GM21447 (cell line): ENCODE results near the gene CD300H.

ENCODE experiments used
- ATAC-seq: cut with Tn5 transposase; IDR thresholded peaks from one replicate; pipeline ENCODE4 v1.9.1; 2021; ENCODE audit not compliant: unreplicated experiment

Gene CD300H

GRCh38 chr17:74552037-74552436 lies 15.3 kb downstream of the CD300H start:
- ATAC-seq = no peak

DNA sequence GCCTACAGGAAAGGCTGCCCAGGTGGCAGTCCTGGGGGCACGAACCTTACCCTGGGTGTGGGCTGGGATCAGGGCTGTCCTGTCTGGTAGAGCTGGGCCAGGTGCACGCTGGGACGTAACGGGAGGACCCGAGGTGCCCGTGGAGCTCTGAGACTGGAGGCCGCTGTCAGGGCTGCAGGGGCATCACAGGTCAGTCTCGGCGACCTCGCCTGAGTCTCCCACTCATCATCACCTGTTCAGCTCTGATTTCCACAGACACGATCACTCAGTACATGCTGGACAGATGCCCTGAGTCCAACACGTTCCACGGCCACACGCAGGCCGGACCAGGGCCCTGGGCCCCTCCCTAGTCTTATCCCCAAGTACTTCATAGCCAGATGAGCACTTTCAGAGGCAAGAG lies 16.7 kb downstream of the CD300H start:
- ATAC-seq = no peak

- ATAC-seq = no peak
These were observed 18.0 kb downstream of the CD300H start for GRCh38 chr17:74549343-74549742.

- ATAC-seq = no peak
These were observed 19.6 kb downstream of the CD300H start for GRCh38 chr17:74547736-74548135.

- no peak for ATAC-seq
These were observed 20.0 kb downstream of the CD300H start for GRCh38 chr17:74547264-74547663.

GRCh38 chr17:74546586-74546985 lies 20.7 kb downstream of the CD300H start:
- no peak for ATAC-seq

- ATAC-seq = no peak
These were observed 21.5 kb downstream of the CD300H start, which contains the start of gene CD300C for GRCh38 chr17:74545843-74546230. TSS of gene CD300C (minus strand) at chr17:74546115. CDS start at chr17:74545782, 333 bp downstream.

DNA sequence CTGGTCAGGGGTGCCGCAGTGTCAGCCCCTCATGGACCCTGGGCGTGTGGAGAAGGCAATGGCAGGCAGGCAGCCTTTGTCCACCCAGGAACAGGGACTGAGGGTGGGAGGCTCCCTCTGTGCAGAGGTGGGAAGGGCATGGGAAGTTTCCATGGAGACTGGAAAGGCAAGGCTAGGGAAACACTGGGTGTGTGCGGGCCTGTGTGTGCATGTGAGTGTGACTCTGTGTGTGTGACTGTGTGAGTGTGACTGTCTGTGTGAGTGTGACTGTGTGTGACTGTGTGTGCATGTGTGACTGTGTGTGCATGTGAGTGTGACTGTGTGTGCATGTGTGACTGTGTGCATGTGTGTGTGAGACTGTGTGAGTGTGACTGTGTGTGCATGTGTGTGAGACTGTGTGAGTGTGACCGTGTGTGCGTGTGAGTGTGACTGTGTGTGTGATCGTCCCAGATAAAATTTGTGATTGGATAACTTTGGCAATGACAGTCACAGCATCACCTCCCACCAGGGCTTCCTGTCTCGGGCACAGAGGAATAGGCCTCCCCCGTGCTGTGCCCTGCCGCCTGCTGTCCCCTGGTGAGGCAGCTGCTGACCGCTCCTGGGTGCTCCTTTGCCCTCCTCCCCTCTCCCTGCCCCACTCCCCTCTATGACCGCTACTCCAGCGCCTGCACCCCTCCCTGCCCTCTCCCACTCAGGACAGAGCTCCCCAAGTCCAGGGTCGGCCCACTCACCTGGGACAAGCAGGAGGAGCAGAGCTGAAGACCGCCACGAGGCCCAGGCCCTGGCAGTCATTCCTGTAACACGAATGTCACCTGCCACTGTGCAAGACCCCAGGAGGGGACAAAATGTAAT lies 22.1 kb downstream of the CD300H start:
- ATAC-seq = no peak

DNA sequence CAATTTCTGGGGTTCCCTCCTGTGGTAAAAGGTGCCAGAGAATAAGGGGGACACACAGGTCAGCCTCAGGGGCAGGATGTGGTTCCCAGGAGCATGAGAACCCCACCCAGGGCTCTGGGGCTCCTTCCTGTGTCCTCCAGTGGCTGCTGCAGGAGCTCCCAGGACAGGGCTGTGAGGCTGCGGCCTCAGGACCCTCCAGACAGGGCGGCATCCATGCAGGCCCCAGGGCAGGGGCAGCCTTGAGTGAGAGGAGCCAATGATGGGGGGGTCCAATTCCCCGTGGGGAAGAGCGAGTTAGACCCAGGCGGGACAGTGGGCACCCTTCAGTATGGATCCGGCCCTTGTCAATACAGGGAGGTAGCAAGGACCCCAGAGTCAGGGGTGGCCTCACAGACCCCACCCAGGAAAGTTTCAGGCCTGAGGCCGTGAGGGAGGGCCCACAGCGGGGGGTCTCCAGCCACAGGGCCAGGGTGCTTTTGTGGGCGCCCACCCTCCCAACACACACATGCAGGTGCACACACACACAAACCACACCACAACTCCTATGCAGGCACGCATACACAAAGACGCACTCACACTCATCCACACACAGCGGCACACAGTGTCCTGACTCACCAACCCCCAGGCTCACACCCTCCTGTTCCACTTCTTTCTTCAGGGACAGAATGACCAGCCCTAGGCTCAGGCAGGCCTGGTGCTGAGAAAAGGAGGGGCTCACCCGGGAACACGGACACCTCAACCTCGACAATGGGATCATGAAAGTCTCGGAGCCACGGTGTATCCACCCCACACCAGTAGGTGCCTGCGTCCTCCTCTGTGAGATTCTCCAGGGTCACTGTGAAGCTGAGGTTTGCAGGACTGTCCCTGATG lies 23.2 kb downstream of the CD300H start:
- no peak for ATAC-seq

DNA sequence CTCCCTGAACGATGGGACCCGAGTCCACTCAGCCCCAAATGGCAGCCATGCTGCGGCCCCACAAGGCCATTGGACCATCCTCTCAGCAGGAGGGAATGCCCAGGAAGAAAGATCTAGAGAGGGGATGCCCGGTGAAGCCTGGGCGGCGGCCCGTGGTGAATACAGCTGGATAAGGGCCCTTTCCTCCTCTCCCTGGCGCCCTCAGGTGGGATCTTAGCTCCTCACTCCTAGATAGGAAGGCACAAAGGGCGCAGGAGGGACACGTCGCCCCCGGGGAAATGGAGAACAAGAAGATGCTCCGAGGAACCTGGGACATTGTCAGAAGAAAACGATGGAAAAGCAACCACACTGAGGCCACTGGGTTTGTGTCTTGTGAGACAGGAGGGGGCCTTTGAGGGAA lies 23.9 kb downstream of the CD300H start:
- ATAC-seq = no peak

DNA sequence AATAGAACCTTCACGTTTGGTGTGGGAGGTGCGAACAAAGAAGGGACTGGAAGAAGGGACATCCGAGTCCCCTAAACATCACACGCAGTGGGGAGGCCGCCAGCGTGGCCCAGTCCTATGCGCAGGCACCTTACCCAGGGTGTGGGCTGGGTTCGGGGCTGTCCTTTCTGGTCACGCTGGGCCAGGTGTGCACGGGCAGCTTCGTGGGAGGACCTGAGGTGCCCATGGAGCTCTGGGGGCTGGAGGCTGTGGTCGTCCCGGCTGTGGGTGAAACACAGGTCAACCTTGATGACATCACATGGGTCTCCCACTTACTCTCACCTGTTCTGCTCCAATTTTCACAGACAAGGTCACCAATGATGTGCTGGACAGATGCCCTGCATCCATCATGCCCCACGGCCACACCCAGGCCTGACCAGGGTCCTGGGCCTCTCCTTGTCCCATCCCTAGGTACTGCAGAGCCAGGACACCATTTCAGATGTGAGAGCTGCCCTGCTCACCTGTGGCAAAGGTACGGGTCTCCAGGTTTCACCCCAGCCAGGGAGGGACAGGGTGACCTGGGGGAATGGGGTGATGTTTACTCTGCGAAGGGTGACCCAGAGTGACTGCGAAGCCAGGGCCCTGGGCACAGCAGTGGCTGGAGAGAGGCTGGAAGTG lies 24.5 kb downstream of the CD300H start:
- no peak for ATAC-seq

- ATAC-seq = no peak
These were observed 25.1 kb downstream of the CD300H start for GRCh38 chr17:74542166-74542565.

GRCh38 chr17:74541176-74542111 lies 25.9 kb downstream of the CD300H start:
- no peak for ATAC-seq

GRCh38 chr17:74539281-74539820 lies 28.0 kb downstream of the CD300H start:
- no peak for ATAC-seq

DNA sequence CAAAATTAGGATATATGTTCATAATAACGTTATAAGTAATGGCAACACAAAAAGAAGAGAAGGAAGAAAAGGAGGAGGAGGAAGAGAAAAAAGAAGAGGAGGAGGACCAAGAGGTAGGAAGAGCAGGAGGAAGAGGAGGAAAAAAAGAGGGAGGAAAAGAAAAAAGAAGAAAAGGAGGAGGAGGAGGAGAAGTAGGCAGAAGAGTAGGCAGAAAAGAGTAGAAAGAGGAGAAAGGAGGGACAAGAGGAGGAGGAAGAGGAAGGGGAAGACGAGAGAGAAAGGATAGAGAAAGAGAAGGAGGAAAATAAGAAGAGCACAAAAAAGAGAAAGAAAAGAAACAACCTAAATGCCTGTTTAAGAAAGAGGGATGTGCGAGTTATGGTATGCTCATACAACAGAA lies 30.4 kb downstream of the CD300H start:
- ATAC-seq = no peak

- no peak for ATAC-seq
These were observed 35.2 kb downstream of the CD300H start for GRCh38 chr17:74532115-74532514.

DNA sequence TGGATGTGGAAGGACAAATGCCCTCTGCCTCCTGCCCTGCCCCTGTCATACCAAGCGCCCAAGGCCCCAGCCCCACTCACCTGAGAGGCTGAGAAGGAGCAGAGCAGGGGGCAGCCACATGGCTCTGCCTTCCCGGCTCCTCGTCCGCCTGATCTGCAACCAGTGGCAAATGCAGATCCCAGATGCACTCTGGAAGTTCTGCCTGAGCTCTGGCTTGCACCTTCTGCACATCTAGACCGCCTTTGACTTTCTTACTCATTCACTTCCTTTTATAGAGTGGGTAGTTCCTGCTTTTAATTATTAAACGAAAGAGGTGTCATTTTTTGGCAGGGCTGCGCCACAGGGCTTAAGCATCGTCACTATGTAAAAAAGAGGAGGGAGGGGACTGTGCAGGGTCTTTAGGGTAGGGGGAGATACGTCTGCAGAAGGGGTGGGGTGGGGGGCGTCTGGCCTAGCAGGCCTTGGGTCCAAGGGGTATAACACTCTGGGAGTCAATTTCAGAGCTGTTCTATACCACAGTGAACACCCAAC lies 36.0 kb downstream of the CD300H start, which contains the start of gene CD300LB:
TSS of gene CD300LB (minus strand) at position 245 of the 531 bp plus-strand sequence. CDS start at position 120, 125 bp downstream.
- no peak for ATAC-seq

GRCh38 chr17:74530831-74531150 lies 36.5 kb downstream of the CD300H start:
- no peak for ATAC-seq

- ATAC-seq = no peak
These were observed 38.1 kb downstream of the CD300H start for GRCh38 chr17:74529243-74529642.
